ENCODE measurements around the gene ANXA4.

DNA sequence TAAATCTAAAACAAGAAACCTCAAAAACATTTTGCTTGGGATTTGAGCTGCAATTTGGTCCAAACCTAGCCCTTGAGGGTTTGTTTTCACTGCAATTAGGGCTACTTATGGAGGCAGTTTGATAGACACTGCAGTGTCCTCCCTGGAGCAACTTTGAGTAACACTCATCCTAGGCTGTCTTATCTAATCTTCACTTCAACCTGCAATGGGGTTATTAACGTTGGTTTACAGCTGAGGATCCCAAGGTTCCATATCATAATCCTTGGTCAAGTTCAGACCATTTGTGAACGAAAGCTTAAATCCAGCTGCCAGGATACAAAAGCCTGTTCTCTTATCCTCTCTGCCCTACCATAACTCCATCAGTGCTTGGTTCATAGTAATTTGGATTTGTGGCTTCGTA, 2.5 kb downstream of the ANXA4 start:
- TF ChIP-seq, protein P1, sequence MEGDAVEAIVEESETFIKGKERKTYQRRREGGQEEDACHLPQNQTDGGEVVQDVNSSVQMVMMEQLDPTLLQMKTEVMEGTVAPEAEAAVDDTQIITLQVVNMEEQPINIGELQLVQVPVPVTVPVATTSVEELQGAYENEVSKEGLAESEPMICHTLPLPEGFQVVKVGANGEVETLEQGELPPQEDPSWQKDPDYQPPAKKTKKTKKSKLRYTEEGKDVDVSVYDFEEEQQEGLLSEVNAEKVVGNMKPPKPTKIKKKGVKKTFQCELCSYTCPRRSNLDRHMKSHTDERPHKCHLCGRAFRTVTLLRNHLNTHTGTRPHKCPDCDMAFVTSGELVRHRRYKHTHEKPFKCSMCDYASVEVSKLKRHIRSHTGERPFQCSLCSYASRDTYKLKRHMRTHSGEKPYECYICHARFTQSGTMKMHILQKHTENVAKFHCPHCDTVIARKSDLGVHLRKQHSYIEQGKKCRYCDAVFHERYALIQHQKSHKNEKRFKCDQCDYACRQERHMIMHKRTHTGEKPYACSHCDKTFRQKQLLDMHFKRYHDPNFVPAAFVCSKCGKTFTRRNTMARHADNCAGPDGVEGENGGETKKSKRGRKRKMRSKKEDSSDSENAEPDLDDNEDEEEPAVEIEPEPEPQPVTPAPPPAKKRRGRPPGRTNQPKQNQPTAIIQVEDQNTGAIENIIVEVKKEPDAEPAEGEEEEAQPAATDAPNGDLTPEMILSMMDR (IDR thresholded peaks at IDR 0.05): no peak
- TF ChIP-seq POLR2AphosphoS5 (IDR thresholded peaks at IDR 0.05; ENCODE audit: insufficient read depth in 1 of 2, low read depth in 1 of 2): no peak
- no peak for TF ChIP-seq POLR2A (IDR thresholded peaks at IDR 0.05)

All from vagina (tissue), 2 donors.